CD14-positive monocyte (primary cell): Measurements from ENCODE around the gene MTHFSD. TPM values are rescaled to one million over a fixed set of nuclear protein-coding genes. Genes with fewer than 3 reads are reported as not detected.

Source experiments
- DNase-seq, 3 donors: peaks; one replicate each; pipeline ENCODE4 v3.0.0-alpha.2; 2011 to 2022
- H2AFZ ChIP-seq: 2 replicates; pipeline ENCODE4 v1.6.0; 2012; ENCODE audit warnings: mild to moderate bottlenecking, low read depth, low read length, inconsistent platforms; ENCODE audit not compliant: insufficient read depth, poor library complexity, severe bottlenecking
- H3K27ac ChIP-seq, 2 donors: 1 replicate in 1 of 2; 2 replicates in 1 of 2; pipeline ENCODE4 v1.5.1; 2012 to 2013; ENCODE audit warnings: low read length in 2 of 2, control low read depth in 1 of 2, inconsistent platforms in 1 of 2, low read depth in 1 of 2, mild to moderate bottlenecking in 1 of 2
- H3K27me3 ChIP-seq, 2 donors: one replicate each; pipeline versions ENCODE4 v1.6.0 to v1.6.1; 2011 to 2013; ENCODE audit warnings: low read length in 2 of 2; ENCODE audit not compliant: control insufficient read depth in 2 of 2, insufficient read depth in 2 of 2
- H3K36me3 ChIP-seq, 2 donors: replicated peaks in 1 of 2; 1 replicate in 1 of 2; 2 replicates in 1 of 2; pipeline versions ENCODE4 v1.5.1 to v1.6.1; 2012 to 2013; ENCODE audit warnings: low read length in 2 of 2, control low read depth in 1 of 2, inconsistent platforms in 1 of 2, mild to moderate bottlenecking in 1 of 2; ENCODE audit not compliant: insufficient read depth in 2 of 2, control insufficient read depth in 1 of 2
- H3K4me1 ChIP-seq, 2 donors: 1 replicate in 1 of 2; 2 replicates in 1 of 2; pipeline versions ENCODE4 v1.5.1 to v1.6.1; 2012 to 2013; ENCODE audit warnings: low read length in 2 of 2, control low read depth in 1 of 2, inconsistent platforms in 1 of 2, mild to moderate bottlenecking in 1 of 2, moderate library complexity in 1 of 2; ENCODE audit not compliant: insufficient read depth in 2 of 2, control insufficient read depth in 1 of 2
- H3K4me2 ChIP-seq: replicated peaks from 2 replicates; pipeline ENCODE3; 2012; ENCODE audit warnings: low read length, moderate library complexity, mild to moderate bottlenecking; ENCODE audit not compliant: poor library complexity, severe bottlenecking; ENCODE audit errors: extremely low read depth
- H3K4me3 ChIP-seq, 3 experiments: fragments of 200-600 bp in 1 of 3; sonication (generic) in 1 of 3; replicated peaks in 1 of 3; 1 replicate in 2 of 3; 2 replicates in 1 of 3; pipeline ENCODE4 v1.5.1; 2011 to 2013; ENCODE audit warnings: low read length in 3 of 3, mild to moderate bottlenecking in 3 of 3, control low read depth in 2 of 3, low read depth in 2 of 3, inconsistent platforms in 1 of 3, moderate library complexity in 1 of 3
- H3K79me2 ChIP-seq: 2 replicates; pipeline ENCODE4 v1.6.0; 2012; ENCODE audit warnings: mild to moderate bottlenecking, control low read depth, inconsistent platforms, low read length, moderate library complexity; ENCODE audit not compliant: insufficient read depth
- H3K9ac ChIP-seq: 2 replicates; pipeline ENCODE4 v1.6.0; 2017; ENCODE audit warnings: low read length, mild to moderate bottlenecking; ENCODE audit not compliant: insufficient read depth, poor library complexity, severe bottlenecking
- H3K9me3 ChIP-seq, 2 donors: replicated peaks in 1 of 2; 1 replicate in 1 of 2; 2 replicates in 1 of 2; pipeline versions ENCODE4 v1.5.1 to v1.6.1; 2012 to 2013; ENCODE audit warnings: low read length in 2 of 2, control low read depth in 1 of 2; ENCODE audit not compliant: control insufficient read depth in 1 of 2, insufficient read depth in 1 of 2
- H4K20me1 ChIP-seq: 2 replicates; pipeline ENCODE4 v1.6.0; 2012; ENCODE audit warnings: mild to moderate bottlenecking, low read length, control low read depth, moderate library complexity; ENCODE audit not compliant: insufficient read depth
- H3K27ac Mint-ChIP-seq, 7 donors: one replicate each; pipeline ENCODE4 v1.8.0; 2020; ENCODE audit warnings: mild to moderate bottlenecking in 7 of 7, mixed read lengths in 7 of 7, moderate library complexity in 6 of 7, inconsistent platforms in 2 of 7
- H3K27me3 Mint-ChIP-seq, 3 donors: one replicate each; pipeline ENCODE4 v1.8.0; 2021 to 2022; ENCODE audit warnings: low read depth in 3 of 3, mild to moderate bottlenecking in 3 of 3, mixed read lengths in 3 of 3, moderate library complexity in 3 of 3, inconsistent platforms in 1 of 3
- H3K36me3 Mint-ChIP-seq, 2 donors: one replicate each; pipeline ENCODE4 v1.8.0; 2020; ENCODE audit warnings: mixed read lengths in 2 of 2, inconsistent platforms in 1 of 2, mild to moderate bottlenecking in 1 of 2
- H3K4me1 Mint-ChIP-seq: one replicate; pipeline ENCODE4 v1.8.0; 2020; ENCODE audit warnings: mild to moderate bottlenecking, mixed read lengths
- H3K4me3 Mint-ChIP-seq, 2 donors: one replicate each; pipeline ENCODE4 v1.8.0; 2020; ENCODE audit warnings: mild to moderate bottlenecking in 2 of 2, mixed read lengths in 2 of 2, moderate library complexity in 1 of 2
- H3K9me3 Mint-ChIP-seq, 7 donors: one replicate each; pipeline ENCODE4 v1.8.0; 2020 to 2022; ENCODE audit warnings: mixed read lengths in 7 of 7, mild to moderate bottlenecking in 6 of 7, moderate library complexity in 6 of 7, inconsistent platforms in 2 of 7
- WGBS: methylation state at CpG from one replicate; pipeline ENCODE4 v1.1.5; 2013; ENCODE audit warnings: missing lambda C conversion rate; ENCODE audit not compliant: insufficient coverage; 5-methylcytosine and 5-hydroxymethylcytosine counted together
- intact Hi-C, 2 donors: fragments of 100-400 bp; cut with micrococcal nuclease; formaldehyde crosslinking; loops; one replicate each; pipeline versions ENCODE4 v1.15.0 to v1.15.1; 2023
- polyA plus RNA-seq, 3 donors: library from polyadenylated mRNA; depleted of rRNA in 1 of 3; unstranded in 2 of 3; stranded (reverse) in 1 of 3; fragments of 300-500 nt in 2 of 3; fragments of >200 nt in 1 of 3; fragmentation: Illumina TruSeq in 2 of 3; gene quantifications; 1 replicate in 2 of 3; 2 replicates in 1 of 3; pipeline ENCODE4 v1.2.3, GENCODE V29; 2012 to 2021
- TF ChIP-seq, protein P1 (sequence below): fragments of 200-600 bp; IDR thresholded peaks from one replicate; pipeline ENCODE4 v1.8.0; 2022; ENCODE audit warnings: antibody characterized with exemption, mild to moderate bottlenecking

The MTHFSD gene
- polyA plus RNA-seq, 3 donors, result 7.2 to 14.1 (median 11.7) TPM

DNA sequence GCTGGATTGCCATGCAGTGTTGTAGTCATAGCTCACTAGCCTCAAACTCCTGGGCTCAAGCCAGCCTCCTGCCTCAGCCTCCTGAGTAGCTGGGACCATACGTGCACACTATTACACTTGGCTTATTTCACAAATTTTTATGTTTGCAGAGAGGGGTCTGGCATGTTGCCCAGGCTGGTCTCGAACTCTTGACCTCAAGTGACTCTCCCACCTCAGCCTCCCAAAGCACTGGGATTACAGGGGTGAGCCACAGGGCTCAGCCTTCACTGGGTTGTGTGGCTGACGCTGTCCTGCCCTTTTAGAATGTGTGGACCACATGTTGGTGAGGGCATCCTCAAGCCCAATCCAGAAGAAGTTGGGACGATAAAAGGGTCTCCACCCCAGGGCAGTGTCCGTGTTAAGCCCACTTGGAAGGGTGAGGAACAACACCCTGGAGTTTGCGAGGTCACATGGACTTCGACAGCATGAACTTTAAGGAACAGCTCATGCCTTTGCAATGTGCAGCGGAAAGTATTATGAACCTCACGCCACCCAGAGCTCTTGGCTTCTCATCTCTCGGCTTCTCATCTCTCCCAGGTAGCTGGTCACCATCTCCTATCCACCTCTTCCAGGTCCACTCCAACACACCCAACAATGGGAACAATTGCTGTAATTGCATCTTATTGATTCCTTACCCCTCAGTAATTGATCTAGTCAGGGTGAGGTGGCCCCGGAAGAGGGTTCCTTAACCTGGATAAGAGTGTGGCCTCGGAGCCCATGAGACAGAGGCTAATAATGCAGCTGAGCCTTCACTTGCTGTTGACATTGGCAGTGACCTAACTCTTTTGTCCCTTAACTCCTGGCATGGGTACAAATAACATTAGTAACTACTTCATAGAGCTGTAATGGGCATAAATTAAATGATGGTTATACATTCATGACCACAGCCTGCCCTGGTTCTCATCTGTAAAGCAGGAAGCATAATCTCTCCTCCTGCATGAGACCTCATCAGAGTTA, 30.0 kb upstream of the MTHFSD start:
- Histone ChIP-seq H3K36me3 (no peaks in the 10 kb centered on the region), H3K27ac (no peak overlapping the region), H3K79me2 (no peaks in the 10 kb centered on the region), H3K4me3 (no peak overlapping the region), H3K4me2 (no peak overlapping the region), H3K27me3 (peaks cover 12 to 17% of the 10 kb centered on the region in 2 donors), H4K20me1 (no peaks in the 10 kb centered on the region), H3K9ac (no peak overlapping the region), H2AFZ (no peak overlapping the region), H3K9me3 (no peaks in the 10 kb centered on the region), H3K4me1 (no peaks in the 10 kb centered on the region)
- H3K4me3 Mint-ChIP-seq, result no peak overlapping the region
- DNase-seq, result no peak
- TF ChIP-seq, protein P1, sequence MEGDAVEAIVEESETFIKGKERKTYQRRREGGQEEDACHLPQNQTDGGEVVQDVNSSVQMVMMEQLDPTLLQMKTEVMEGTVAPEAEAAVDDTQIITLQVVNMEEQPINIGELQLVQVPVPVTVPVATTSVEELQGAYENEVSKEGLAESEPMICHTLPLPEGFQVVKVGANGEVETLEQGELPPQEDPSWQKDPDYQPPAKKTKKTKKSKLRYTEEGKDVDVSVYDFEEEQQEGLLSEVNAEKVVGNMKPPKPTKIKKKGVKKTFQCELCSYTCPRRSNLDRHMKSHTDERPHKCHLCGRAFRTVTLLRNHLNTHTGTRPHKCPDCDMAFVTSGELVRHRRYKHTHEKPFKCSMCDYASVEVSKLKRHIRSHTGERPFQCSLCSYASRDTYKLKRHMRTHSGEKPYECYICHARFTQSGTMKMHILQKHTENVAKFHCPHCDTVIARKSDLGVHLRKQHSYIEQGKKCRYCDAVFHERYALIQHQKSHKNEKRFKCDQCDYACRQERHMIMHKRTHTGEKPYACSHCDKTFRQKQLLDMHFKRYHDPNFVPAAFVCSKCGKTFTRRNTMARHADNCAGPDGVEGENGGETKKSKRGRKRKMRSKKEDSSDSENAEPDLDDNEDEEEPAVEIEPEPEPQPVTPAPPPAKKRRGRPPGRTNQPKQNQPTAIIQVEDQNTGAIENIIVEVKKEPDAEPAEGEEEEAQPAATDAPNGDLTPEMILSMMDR, result no peak
- no peak overlapping the region for H3K27ac Mint-ChIP-seq
- no peaks in the 10 kb centered on the region for H3K4me1 Mint-ChIP-seq
- peaks cover 0 to under 1% (median 0%) of the 10 kb centered on the region in 7 donors for H3K9me3 Mint-ChIP-seq
- intact Hi-C loops, result no loop called here
- 80% methylated on average over 6 of the region's 12 CpGs for WGBS
- H3K27me3 Mint-ChIP-seq, result peaks cover 21 to 22% (median 21%) of the 10 kb centered on the region in 3 donors
- H3K36me3 Mint-ChIP-seq, result no peaks in the 10 kb centered on the region

DNA sequence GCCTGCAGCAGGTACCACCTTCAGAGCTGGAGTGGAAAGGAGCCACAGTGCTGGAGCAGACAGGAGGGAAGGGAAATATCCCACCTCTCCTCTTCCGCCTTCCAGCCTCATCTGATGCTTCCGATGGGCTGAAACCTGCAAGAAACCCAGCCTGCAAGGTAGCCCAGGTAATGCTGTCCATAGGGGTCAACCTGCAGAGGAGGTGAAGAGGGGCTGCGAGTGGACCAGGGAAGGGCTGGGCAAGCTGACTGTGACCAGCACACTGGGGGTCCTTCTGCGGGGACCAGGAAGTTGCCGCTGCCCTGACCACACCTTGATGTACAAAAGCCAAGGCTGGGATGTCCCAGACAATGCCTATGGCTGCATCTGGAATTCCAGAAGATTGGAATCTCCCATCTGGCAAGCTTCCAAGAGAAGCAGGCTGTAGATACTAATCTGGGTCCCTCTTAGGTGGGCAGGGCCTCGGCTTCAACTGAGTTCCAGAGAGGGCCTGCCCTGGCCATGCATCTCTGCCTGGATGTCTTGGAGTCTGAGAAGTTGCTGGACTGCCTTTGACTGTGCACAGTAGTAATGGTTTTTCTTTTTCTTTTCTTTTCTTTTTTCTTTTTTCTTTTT, 29.1 kb upstream of the MTHFSD start:
- Mint-ChIP-seq H3K4me1 (no peaks in the 10 kb centered on the region), H3K27ac (no peak overlapping the region), H3K9me3 (peaks cover 0 to 3% (median 0%) of the 10 kb centered on the region in 7 donors), H3K4me3 (no peak overlapping the region), H3K27me3 (peaks cover 28 to 30% (median 30%) of the 10 kb centered on the region in 3 donors), H3K36me3 (peaks cover 0 to 2% of the 10 kb centered on the region in 2 donors)
- no peaks in the 10 kb centered on the region for H3K36me3 ChIP-seq
- H3K27ac ChIP-seq, result no peak overlapping the region
- H3K4me1 ChIP-seq, result no peaks in the 10 kb centered on the region
- no peaks in the 10 kb centered on the region for H3K9me3 ChIP-seq
- WGBS, result 89% methylated on average over 4 of the region's 6 CpGs
- H2AFZ ChIP-seq, result no peak overlapping the region
- H3K9ac ChIP-seq, result no peak overlapping the region
- no peak overlapping the region for H3K4me3 ChIP-seq
- no peak for DNase-seq
- TF ChIP-seq, protein P1, result no peak
- no peaks in the 10 kb centered on the region for H3K79me2 ChIP-seq
- peaks cover 12 to 24% of the 10 kb centered on the region in 2 donors for H3K27me3 ChIP-seq
- H4K20me1 ChIP-seq, result no peaks in the 10 kb centered on the region
- H3K4me2 ChIP-seq, result no peak overlapping the region
- intact Hi-C loops, result no loop called here
